ENCODE measurements around the gene SOX15.

DNA sequence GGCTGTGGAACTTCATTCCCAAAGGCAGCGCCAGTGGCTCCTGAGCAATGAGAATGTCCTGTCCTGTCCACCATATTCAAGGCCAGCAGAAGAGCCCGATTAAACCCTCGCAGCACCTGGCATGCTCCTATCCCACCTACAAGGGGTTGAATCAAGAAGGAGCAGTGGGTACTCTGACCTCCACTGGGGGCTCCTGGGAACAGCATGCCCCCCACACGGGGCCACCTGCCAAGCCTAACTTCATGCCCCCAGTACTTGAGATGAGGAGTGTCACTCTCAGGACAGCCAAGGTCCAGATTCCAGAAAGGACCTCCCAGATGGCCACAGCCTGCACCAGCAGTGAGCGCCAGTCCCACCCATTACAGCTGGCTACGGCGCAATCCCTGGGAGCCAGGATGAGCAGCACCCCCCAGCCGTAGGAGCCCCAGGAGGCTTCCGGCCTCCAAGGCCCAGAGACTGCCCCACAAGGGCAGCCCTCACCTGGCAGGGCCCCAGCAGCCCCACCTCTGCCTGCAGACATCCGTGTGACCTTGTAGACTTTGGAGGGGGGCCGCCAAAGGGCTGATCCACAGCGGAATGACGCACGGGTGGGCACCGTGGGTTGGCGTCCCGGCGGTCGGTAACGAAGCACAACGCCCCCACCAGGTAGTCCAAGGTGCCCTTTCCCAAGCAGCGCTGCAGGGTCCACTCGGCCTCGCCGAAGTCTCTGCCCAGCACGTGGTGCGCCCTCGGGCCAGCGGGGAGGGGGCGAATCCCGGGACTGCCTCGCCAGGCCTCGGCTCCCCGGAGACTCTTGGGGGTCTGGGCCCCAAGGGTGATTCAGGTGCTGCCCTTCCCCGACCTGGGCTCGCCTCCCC lies 7.3 kb downstream of the SOX15 start:
- TF ChIP-seq, protein P1, sequence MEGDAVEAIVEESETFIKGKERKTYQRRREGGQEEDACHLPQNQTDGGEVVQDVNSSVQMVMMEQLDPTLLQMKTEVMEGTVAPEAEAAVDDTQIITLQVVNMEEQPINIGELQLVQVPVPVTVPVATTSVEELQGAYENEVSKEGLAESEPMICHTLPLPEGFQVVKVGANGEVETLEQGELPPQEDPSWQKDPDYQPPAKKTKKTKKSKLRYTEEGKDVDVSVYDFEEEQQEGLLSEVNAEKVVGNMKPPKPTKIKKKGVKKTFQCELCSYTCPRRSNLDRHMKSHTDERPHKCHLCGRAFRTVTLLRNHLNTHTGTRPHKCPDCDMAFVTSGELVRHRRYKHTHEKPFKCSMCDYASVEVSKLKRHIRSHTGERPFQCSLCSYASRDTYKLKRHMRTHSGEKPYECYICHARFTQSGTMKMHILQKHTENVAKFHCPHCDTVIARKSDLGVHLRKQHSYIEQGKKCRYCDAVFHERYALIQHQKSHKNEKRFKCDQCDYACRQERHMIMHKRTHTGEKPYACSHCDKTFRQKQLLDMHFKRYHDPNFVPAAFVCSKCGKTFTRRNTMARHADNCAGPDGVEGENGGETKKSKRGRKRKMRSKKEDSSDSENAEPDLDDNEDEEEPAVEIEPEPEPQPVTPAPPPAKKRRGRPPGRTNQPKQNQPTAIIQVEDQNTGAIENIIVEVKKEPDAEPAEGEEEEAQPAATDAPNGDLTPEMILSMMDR (IDR thresholded peaks at IDR 0.05) = no peak
- TF ChIP-seq POLR2A (IDR thresholded peaks at IDR 0.05) = no peak

Measured in body of pancreas (tissue), 4 donors.